AG09309 (cell line): ENCODE results near the gene TRMT44.
"Not testable (repeated sequence)": the region's sequence is repeated elsewhere in the genome, so short reads cannot be mapped to it uniquely, and the experiment has no call there.

Experiments used
- DNase-seq: peaks from one replicate; pipeline ENCODE4 v3.0.0-alpha.2; 2010; ENCODE audit warnings: low read depth
- H3K4me3 ChIP-seq: 2 replicates; pipeline ENCODE4 v1.5.1; 2011; ENCODE audit warnings: mild to moderate bottlenecking, low read depth, low read length, moderate library complexity; ENCODE audit not compliant: control insufficient read depth
- CTCF ChIP-seq: IDR thresholded peaks from 2 replicates; pipeline ENCODE4 v1.5.1; 2011; ENCODE audit warnings: mild to moderate bottlenecking, low read depth, low read length, inconsistent platforms; ENCODE audit not compliant: insufficient read depth, control insufficient read depth; ENCODE audit errors: missing control alignments

TRMT44 gene

GRCh38 chr4:8477095-8477635, 36.6 kb downstream of the TRMT44 start:
- no peak for DNase-seq
- no peak overlapping the region for H3K4me3 ChIP-seq
- no peak for TF ChIP-seq CTCF

- DNase-seq: no peak
- no peak overlapping the region for H3K4me3 ChIP-seq
- no peak for TF ChIP-seq CTCF
Observed at GRCh38 chr4:8477676-8478075, 37.1 kb downstream of the TRMT44 start.

GRCh38 chr4:8478371-8478770, 37.8 kb downstream of the TRMT44 start:
- no peak for DNase-seq
- TF ChIP-seq CTCF: no peak
- no peak overlapping the region for H3K4me3 ChIP-seq

GRCh38 chr4:8478801-8479744, 38.5 kb downstream of the TRMT44 start:
- no peak for TF ChIP-seq CTCF
- no peak overlapping the region for H3K4me3 ChIP-seq
- no peak for DNase-seq

GRCh38 chr4:8480221-8480620, 39.6 kb downstream of the TRMT44 start:
- TF ChIP-seq CTCF: no peak
- no peak for DNase-seq
- H3K4me3 ChIP-seq: no peak overlapping the region

- DNase-seq, H3K4me3 ChIP-seq: not testable (repeated sequence)
Observed at GRCh38 chr4:8486643-8487042, 46.1 kb downstream of the TRMT44 start.

- TF ChIP-seq CTCF: no peak
- DNase-seq: no peak
- no peak overlapping the region for H3K4me3 ChIP-seq
Observed at GRCh38 chr4:8488791-8489369, 48.3 kb downstream of the TRMT44 start.

- H3K4me3 ChIP-seq, DNase-seq: not testable (repeated sequence)
Observed at GRCh38 chr4:8491478-8491877, 50.9 kb downstream of the TRMT44 start.
